AG20443 (cell line): ENCODE data around the gene MANEAL.
A peak's percentile ranks its signal among the peaks of the same experiment; 100 is the strongest.

Experiments used
- DNase-seq: peaks from one replicate; pipeline ENCODE4 v3.0.0; 2012; ENCODE audit warnings: low spot score, mixed read lengths

MANEAL gene

GRCh38 chr1:37782491-37782890 lies 11.2 kb upstream of the MANEAL start:
- DNase-seq, result no peak

- DNase-seq, result no peak
Observed at GRCh38 chr1:37792943-37793686, 532 bp upstream of the MANEAL start.

- DNase-seq, result no peak
Observed at GRCh38 chr1:37794372-37795339, 1.0 kb downstream of the MANEAL start.

- peak; percentile 77 for DNase-seq
Observed at GRCh38 chr1:37795340-37796125, 1.9 kb downstream of the MANEAL start.

GRCh38 chr1:37797750-37798345 lies 4.2 kb downstream of the MANEAL start:
- DNase-seq, result peak; percentile 55

GRCh38 chr1:37802439-37802838 lies 8.8 kb downstream of the MANEAL start:
- no peak for DNase-seq

- DNase-seq, result no peak
Observed at GRCh38 chr1:37807220-37807554, 13.5 kb downstream of the MANEAL start.

- peak; percentile 98 for DNase-seq
Observed at GRCh38 chr1:37807555-37808368, 14.1 kb downstream of the MANEAL start, which contains the start of the genes C1orf122 and YRDC. TSS of gene C1orf122 (plus strand) at chr1:37807790. CDS start at chr1:37808405, 615 bp downstream. TSS of gene YRDC (minus strand) at chr1:37808208. CDS start at chr1:37808180, 28 bp downstream.

GRCh38 chr1:37808369-37809319 lies 15.0 kb downstream of the MANEAL start:
- peak; percentile 96 for DNase-seq

- no peak for DNase-seq
Observed at GRCh38 chr1:37809942-37810341, 16.3 kb downstream of the MANEAL start.

GRCh38 chr1:37811027-37811655 lies 17.5 kb downstream of the MANEAL start:
- DNase-seq, result peak; percentile 81

- DNase-seq, result no peak
Observed at GRCh38 chr1:37813529-37814145, 20.0 kb downstream of the MANEAL start.

GRCh38 chr1:37814252-37814651 lies 20.6 kb downstream of the MANEAL start:
- DNase-seq, result no peak

- no peak for DNase-seq
Observed at GRCh38 chr1:37817481-37817880, 23.8 kb downstream of the MANEAL start.

- no peak for DNase-seq
Observed at GRCh38 chr1:37821481-37821880, 27.8 kb downstream of the MANEAL start.

GRCh38 chr1:37822906-37823815 lies 29.5 kb downstream of the MANEAL start:
- no peak for DNase-seq

- no peak for DNase-seq
Observed at GRCh38 chr1:37824001-37824400, 30.4 kb downstream of the MANEAL start.

- DNase-seq, result no peak
Observed at GRCh38 chr1:37825506-37825905, 31.9 kb downstream of the MANEAL start.
